Thyroid gland (tissue), 4 donors: ENCODE data around the gene SRPX2. TPM values are rescaled to one million over a fixed set of nuclear protein-coding genes. Genes with fewer than 3 reads are reported as not detected.
A peak's percentile ranks its signal among the peaks of the same experiment; 100 is the strongest.

ENCODE experiments used
- DNase-seq, 2 donors: peaks; one replicate each; pipeline ENCODE4 v3.0.0-alpha.2; 2019
- H3K27ac ChIP-seq, 3 donors: fragments of 200-600 bp; sonication (generic); 1 replicate in 2 of 3; 2 replicates in 1 of 3; pipeline ENCODE4 v1.5.1; 2016 to 2019; ENCODE audit warnings: mild to moderate bottlenecking in 1 of 3, moderate library complexity in 1 of 3
- H3K27me3 ChIP-seq: fragments of 200-600 bp; sonication (generic); one replicate; pipeline ENCODE4 v1.5.1; 2019
- H3K36me3 ChIP-seq, 2 donors: fragments of 200-600 bp; sonication (generic); one replicate each; pipeline ENCODE4 v1.5.1; 2016 to 2019
- H3K4me1 ChIP-seq, 2 donors: fragments of 200-600 bp; sonication (generic); one replicate each; pipeline ENCODE4 v1.5.1; 2017 to 2019
- H3K4me3 ChIP-seq, 3 donors: fragments of 200-600 bp; sonication (generic); replicated peaks in 1 of 3; 1 replicate in 2 of 3; 2 replicates in 1 of 3; pipeline ENCODE4 v1.5.1; 2016; ENCODE audit warnings: mild to moderate bottlenecking in 1 of 3
- H3K9me3 ChIP-seq: fragments of 200-600 bp; sonication (generic); one replicate; pipeline ENCODE4 v1.5.1; 2017
- CTCF ChIP-seq, 6 experiments: fragments of 200-600 bp in 3 of 6; fragments of 450-650 bp in 3 of 6; sonication (generic) in 3 of 6; IDR thresholded peaks; one replicate each; pipeline ENCODE4 v1.5.1; 2016 to 2019; ENCODE audit warnings: antibody characterized with exemption in 6 of 6, mild to moderate bottlenecking in 2 of 6, inconsistent platforms in 1 of 6, moderate library complexity in 1 of 6
- POLR2A ChIP-seq, 2 donors: fragments of 450-650 bp; IDR thresholded peaks; one replicate each; pipeline ENCODE4 v1.6.1; 2017; ENCODE audit warnings: antibody characterized with exemption in 2 of 2, mild to moderate bottlenecking in 2 of 2, moderate library complexity in 1 of 2
- WGBS, 2 donors: methylation state at CpG; one replicate each; pipeline ENCODE4 v1.1.5; 2017; 5-methylcytosine and 5-hydroxymethylcytosine counted together
- intact Hi-C: fragments of 100-400 bp; cut with DNase I; formaldehyde crosslinking; loops from one replicate; pipeline ENCODE4 v1.15.1; 2023
- total RNA-seq, 4 donors: library from RNA; depleted of rRNA; stranded (reverse); fragments of >200 nt; gene quantifications; one replicate each; pipeline ENCODE4 v1.2.3, GENCODE V29; 2016

SRPX2 gene
- total RNA-seq, 4 donors from 2014 or later: 6.1 to 24.1 (median 12.5) TPM

- TF ChIP-seq POLR2A (IDR thresholded peaks at IDR 0.05) (no peak), CTCF (IDR thresholded peaks at IDR 0.05) (no peak)
- no peak overlapping the region for H3K4me3 ChIP-seq
- no peaks in the 10 kb centered on the region for H3K9me3 ChIP-seq
- H3K27me3 ChIP-seq: no peaks in the 10 kb centered on the region
- 50 to 64% methylated on average over 3 of the region's 3 CpGs for WGBS, 2 donors
- no peaks in the 10 kb centered on the region for H3K36me3 ChIP-seq
- H3K27ac ChIP-seq: no peak overlapping the region
- DNase-seq: no peak
- intact Hi-C loops: no loop called here
- H3K4me1 ChIP-seq: no peaks in the 10 kb centered on the region
Measured at GRCh38 chrX:100704581-100705203, 60.7 kb downstream of the SRPX2 start.

- H3K27me3 ChIP-seq: no peaks in the 10 kb centered on the region
- WGBS, 2 donors: 45 to 58% methylated on average over 3 of the region's 3 CpGs
Measured at GRCh38 chrX:100710816-100711215, 66.8 kb downstream of the SRPX2 start.

GRCh38 chrX:100717363-100717762 lies 73.4 kb downstream of the SRPX2 start:
- H3K9me3 ChIP-seq: no peaks in the 10 kb centered on the region
- DNase-seq: peak; percentile 28 to 41
- H3K4me1 ChIP-seq: peaks cover 3% of the 10 kb centered on the region in 2 donors
- no peak overlapping the region for H3K4me3 ChIP-seq
- 19 to 48% methylated on average over 8 of the region's 8 CpGs for WGBS, 2 donors
- H3K27me3 ChIP-seq: no peaks in the 10 kb centered on the region
- intact Hi-C loops: no loop called here
- H3K27ac ChIP-seq: peak overlapping the region; percentile 51 to 72 (median 69)
- no peak for TF ChIP-seq CTCF (IDR thresholded peaks at IDR 0.05)
- peak in 1 of 2 donors; percentile 57 for TF ChIP-seq POLR2A (IDR thresholded peaks at IDR 0.05)
- H3K36me3 ChIP-seq: no peaks in the 10 kb centered on the region

More at GRCh38 chrX:100710816-100711215, 66.8 kb downstream of the SRPX2 start:
- H3K4me1 ChIP-seq: no peaks in the 10 kb centered on the region
- H3K36me3 ChIP-seq: no peaks in the 10 kb centered on the region
- no peak overlapping the region for H3K4me3 ChIP-seq
- DNase-seq: no peak
- TF ChIP-seq CTCF (IDR thresholded peaks at IDR 0.05): no peak
- TF ChIP-seq POLR2A (IDR thresholded peaks at IDR 0.05): no peak
- no peak overlapping the region for H3K27ac ChIP-seq
- H3K9me3 ChIP-seq: no peaks in the 10 kb centered on the region
- intact Hi-C loops: no loop called here

GRCh38 chrX:100719139-100719538 lies 75.1 kb downstream of the SRPX2 start:
- Histone ChIP-seq H3K4me3 (no peak overlapping the region), H3K4me1 (peaks cover 3% of the 10 kb centered on the region in 2 donors), H3K27ac (no peak overlapping the region), H3K36me3 (no peaks in the 10 kb centered on the region), H3K27me3 (no peaks in the 10 kb centered on the region), H3K9me3 (no peaks in the 10 kb centered on the region)
- DNase-seq: no peak
- intact Hi-C loops: no loop called here
- 94 to 96% methylated on average over 2 of the region's 2 CpGs for WGBS, 2 donors
- TF ChIP-seq POLR2A (IDR thresholded peaks at IDR 0.05): no peak
- no peak for TF ChIP-seq CTCF (IDR thresholded peaks at IDR 0.05)

- Histone ChIP-seq H3K27ac (no peak overlapping the region), H3K36me3 (no peaks in the 10 kb centered on the region), H3K9me3 (no peaks in the 10 kb centered on the region), H3K27me3 (no peaks in the 10 kb centered on the region), H3K4me3 (no peak overlapping the region), H3K4me1 (peaks cover 3% of the 10 kb centered on the region in 2 donors)
- DNase-seq: no peak
- intact Hi-C loops: no loop called here
- WGBS, 2 donors: 81 to 86% methylated on average over 2 of the region's 2 CpGs
- TF ChIP-seq CTCF (IDR thresholded peaks at IDR 0.05) (no peak), POLR2A (IDR thresholded peaks at IDR 0.05) (no peak)
Measured at GRCh38 chrX:100720301-100720700, 76.3 kb downstream of the SRPX2 start.
